HepG2 (cell line): ENCODE measurements around the gene CCDC157. TPM values are rescaled to one million over a fixed set of nuclear protein-coding genes. Genes with fewer than 3 reads are reported as not detected.
A peak's percentile ranks its signal among the peaks of the same experiment; 100 is the strongest.

ENCODE experiments used
- EEA1 ChIP-seq: sonication (generic); formaldehyde crosslinking; IDR thresholded peaks from 2 replicates; pipeline ENCODE4 v1.5.1; 2020; ENCODE audit warnings: mild to moderate bottlenecking, missing genetic modification reagents, borderline replicate concordance
- MAFF ChIP-seq: IDR thresholded peaks from 2 replicates; pipeline ENCODE4 v1.6.1; 2011; ENCODE audit warnings: low read depth, low read length, improper control_type of control experiment
- MXD4 ChIP-seq: IDR thresholded peaks from 2 replicates; pipeline ENCODE4 v1.6.1; 2016; ENCODE audit warnings: mild to moderate bottlenecking, missing biosample characterization, missing genetic modification reagents
- NAIF1 ChIP-seq: sonication (generic); formaldehyde crosslinking; IDR thresholded peaks from 2 replicates; pipeline ENCODE4 v1.5.0; 2020; ENCODE audit warnings: mild to moderate bottlenecking, missing genetic modification reagents, borderline replicate concordance
- NFE2 ChIP-seq: sonication (generic); formaldehyde crosslinking; IDR thresholded peaks from 2 replicates; pipeline ENCODE4 v1.4.0; 2020; ENCODE audit warnings: missing genetic modification reagents
- NR2F6 ChIP-seq, 2 experiments: IDR thresholded peaks; 2 replicates each; pipeline ENCODE4 v1.6.1; 2016; ENCODE audit warnings: antibody characterized with exemption in 1 of 2, mild to moderate bottlenecking in 1 of 2
- RARA ChIP-seq: IDR thresholded peaks from 2 replicates; pipeline ENCODE4 v1.6.1; 2016; ENCODE audit warnings: missing genetic modification reagents, missing compliant biosample characterization
- RCOR2 ChIP-seq: IDR thresholded peaks from 2 replicates; pipeline ENCODE4 v1.6.1; 2016; ENCODE audit warnings: missing biosample characterization, missing genetic modification reagents
- SNAI1 ChIP-seq: sonication (generic); formaldehyde crosslinking; IDR thresholded peaks from 2 replicates; pipeline ENCODE4 v1.5.0; 2020; ENCODE audit warnings: mild to moderate bottlenecking, missing genetic modification reagents, borderline replicate concordance
- ZBTB3 ChIP-seq: sonication (generic); formaldehyde crosslinking; IDR thresholded peaks from 2 replicates; pipeline ENCODE4 v1.4.0; 2020; ENCODE audit warnings: low read depth, mild to moderate bottlenecking, moderate library complexity, missing genetic modification reagents, borderline replicate concordance
- ZBTB42 ChIP-seq: sonication (generic); formaldehyde crosslinking; IDR thresholded peaks from 2 replicates; pipeline ENCODE4 v1.5.0; 2020; ENCODE audit warnings: mild to moderate bottlenecking, missing genetic modification reagents
- ZNF317 ChIP-seq: sonication (generic); formaldehyde crosslinking; IDR thresholded peaks from 2 replicates; pipeline ENCODE4 v1.5.0; 2020; ENCODE audit warnings: mild to moderate bottlenecking, missing genetic modification reagents
- ZNF431 ChIP-seq: sonication (generic); formaldehyde crosslinking; IDR thresholded peaks from 2 replicates; pipeline ENCODE4 v1.9.0; 2022; ENCODE audit warnings: missing genetic modification reagents, low read depth, mild to moderate bottlenecking, borderline replicate concordance
- ZNF879 ChIP-seq: sonication (generic); formaldehyde crosslinking; IDR thresholded peaks from 2 replicates; pipeline ENCODE4 v1.8.1; 2023; ENCODE audit warnings: missing genetic modification reagents
- ZSCAN25 ChIP-seq: sonication (generic); formaldehyde crosslinking; IDR thresholded peaks from 2 replicates; pipeline ENCODE4 v1.8.0; 2022; ENCODE audit warnings: mild to moderate bottlenecking, missing genetic modification reagents
- polyA plus RNA-seq, 8 experiments: library from polyadenylated mRNA; depleted of rRNA in 3 of 8; stranded (reverse) in 7 of 8; unstranded in 1 of 8; fragments of >200 nt; fragmentation: Illumina TruSeq in 4 of 8; extraction: Trizol in 4 of 8; gene quantifications; 2 replicates each; pipeline versions ENCODE4 v1.2.1 to v1.2.3, GENCODE V29; 2011 to 2016; ENCODE audit warnings: low read depth in 4 of 8, missing spikeins in 1 of 8, mixed read lengths in 1 of 8; ENCODE audit not compliant: insufficient read depth in 1 of 8
- total RNA-seq, 5 experiments: library from RNA; depleted of rRNA; stranded (reverse); fragments of >200 nt; fragmentation: Illumina TruSeq; extraction: Trizol; gene quantifications; 2 replicates each; pipeline ENCODE4 v1.2.3, GENCODE V29; 2016; ENCODE audit warnings: low read depth in 1 of 5
- TF ChIP-seq, protein P1 (sequence below): sonication (generic); formaldehyde crosslinking; IDR thresholded peaks from 2 replicates; pipeline ENCODE4 v1.5.0; 2020; ENCODE audit warnings: missing genetic modification reagents
- TF ChIP-seq, protein P2 (sequence below): IDR thresholded peaks from 2 replicates; pipeline ENCODE4 v1.4.0; 2020; ENCODE audit warnings: mild to moderate bottlenecking, missing genetic modification reagents
- TF ChIP-seq, protein P3 (sequence below): sonication (generic); formaldehyde crosslinking; IDR thresholded peaks from 2 replicates; pipeline ENCODE4 v1.5.1; 2020; ENCODE audit warnings: missing genetic modification reagents, mild to moderate bottlenecking, borderline replicate concordance
- TF ChIP-seq, protein P4 (sequence below): fragments of 450-650 bp; IDR thresholded peaks from 2 replicates; pipeline ENCODE4 v1.6.1; 2017

CCDC157 gene
- total and polyA plus RNA-seq, 2 of the 13 experiments (the other 11 are each of a cell fraction or from before 2014, with no cell fraction given), result 1.4 to 1.6 TPM

DNA sequence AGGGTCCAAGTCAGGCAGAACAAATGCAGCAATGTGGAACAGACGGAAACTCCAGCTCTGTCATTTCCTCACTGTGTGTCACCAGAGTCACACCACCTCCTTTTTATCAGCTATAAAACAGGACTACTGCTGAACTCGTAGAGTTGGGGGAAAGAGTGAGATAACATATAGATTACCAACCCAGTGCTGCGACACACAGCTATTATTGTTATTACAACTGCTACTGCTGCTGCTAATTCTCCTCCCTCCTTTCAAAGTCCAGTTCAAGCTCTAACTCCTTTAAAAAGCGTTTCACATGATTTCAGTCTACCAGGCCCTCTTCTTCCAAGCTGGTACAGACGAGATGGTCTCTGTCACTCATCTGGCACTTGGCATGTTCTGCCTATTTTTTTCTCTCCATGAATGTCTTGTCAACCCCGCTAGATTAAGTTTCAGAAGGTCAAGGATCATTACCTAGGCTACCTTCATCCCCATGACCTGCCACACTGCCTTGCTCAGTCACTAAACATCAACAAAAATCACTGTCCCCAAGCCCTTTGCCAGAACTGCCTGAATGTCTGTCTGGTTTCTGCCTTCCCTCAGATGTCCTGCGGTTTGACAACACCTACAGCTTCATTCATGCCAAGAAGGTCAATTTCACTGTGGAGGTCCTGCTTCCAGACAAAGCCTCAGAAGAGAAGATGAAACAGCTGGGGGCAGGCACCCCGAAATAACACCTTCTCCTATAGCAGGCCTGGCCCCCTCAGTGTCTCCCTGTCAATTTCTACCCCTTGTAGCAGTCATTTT is 65.1 kb downstream of the CCDC157 start (continued):
- TF ChIP-seq, protein P1, sequence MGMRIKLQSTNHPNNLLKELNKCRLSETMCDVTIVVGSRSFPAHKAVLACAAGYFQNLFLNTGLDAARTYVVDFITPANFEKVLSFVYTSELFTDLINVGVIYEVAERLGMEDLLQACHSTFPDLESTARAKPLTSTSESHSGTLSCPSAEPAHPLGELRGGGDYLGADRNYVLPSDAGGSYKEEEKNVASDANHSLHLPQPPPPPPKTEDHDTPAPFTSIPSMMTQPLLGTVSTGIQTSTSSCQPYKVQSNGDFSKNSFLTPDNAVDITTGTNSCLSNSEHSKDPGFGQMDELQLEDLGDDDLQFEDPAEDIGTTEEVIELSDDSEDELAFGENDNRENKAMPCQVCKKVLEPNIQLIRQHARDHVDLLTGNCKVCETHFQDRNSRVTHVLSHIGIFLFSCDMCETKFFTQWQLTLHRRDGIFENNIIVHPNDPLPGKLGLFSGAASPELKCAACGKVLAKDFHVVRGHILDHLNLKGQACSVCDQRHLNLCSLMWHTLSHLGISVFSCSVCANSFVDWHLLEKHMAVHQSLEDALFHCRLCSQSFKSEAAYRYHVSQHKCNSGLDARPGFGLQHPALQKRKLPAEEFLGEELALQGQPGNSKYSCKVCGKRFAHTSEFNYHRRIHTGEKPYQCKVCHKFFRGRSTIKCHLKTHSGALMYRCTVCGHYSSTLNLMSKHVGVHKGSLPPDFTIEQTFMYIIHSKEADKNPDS, result 0 out of 2 replicates have a peak, but pooled peaks have one; percentile 33
- TF ChIP-seq MXD4 (CRISPR knock-in tag) (0 out of 2 replicates have a peak, but pooled peaks have one; percentile 43), ZSCAN25 (CRISPR knock-in tag) (peak; percentile 51; the same call in 1 of the 2 replicates), RCOR2 (CRISPR knock-in tag) (no peak), MAFF (no peak), NAIF1 (no peak), RARA (CRISPR knock-in tag) (no peak), EEA1 (CRISPR knock-in tag) (no peak), ZNF879 (CRISPR knock-in tag) (no peak), SNAI1 (CRISPR knock-in tag) (no peak), NR2F6 (IDR thresholded peaks at IDR 0.05) (peak; percentile 16; the same call in 1 of the 2 replicates), NR2F6 (CRISPR knock-in tag; IDR thresholded peaks at IDR 0.05) (peak; percentile 26; the same call in 1 of the 2 replicates), ZBTB3 (CRISPR knock-in tag) (no peak), ZNF431 (CRISPR knock-in tag) (no peak), ZBTB42 (CRISPR knock-in tag) (no peak), ZNF317 (CRISPR knock-in tag) (no peak), NFE2 (CRISPR knock-in tag) (no peak)
- TF ChIP-seq, protein P2, sequence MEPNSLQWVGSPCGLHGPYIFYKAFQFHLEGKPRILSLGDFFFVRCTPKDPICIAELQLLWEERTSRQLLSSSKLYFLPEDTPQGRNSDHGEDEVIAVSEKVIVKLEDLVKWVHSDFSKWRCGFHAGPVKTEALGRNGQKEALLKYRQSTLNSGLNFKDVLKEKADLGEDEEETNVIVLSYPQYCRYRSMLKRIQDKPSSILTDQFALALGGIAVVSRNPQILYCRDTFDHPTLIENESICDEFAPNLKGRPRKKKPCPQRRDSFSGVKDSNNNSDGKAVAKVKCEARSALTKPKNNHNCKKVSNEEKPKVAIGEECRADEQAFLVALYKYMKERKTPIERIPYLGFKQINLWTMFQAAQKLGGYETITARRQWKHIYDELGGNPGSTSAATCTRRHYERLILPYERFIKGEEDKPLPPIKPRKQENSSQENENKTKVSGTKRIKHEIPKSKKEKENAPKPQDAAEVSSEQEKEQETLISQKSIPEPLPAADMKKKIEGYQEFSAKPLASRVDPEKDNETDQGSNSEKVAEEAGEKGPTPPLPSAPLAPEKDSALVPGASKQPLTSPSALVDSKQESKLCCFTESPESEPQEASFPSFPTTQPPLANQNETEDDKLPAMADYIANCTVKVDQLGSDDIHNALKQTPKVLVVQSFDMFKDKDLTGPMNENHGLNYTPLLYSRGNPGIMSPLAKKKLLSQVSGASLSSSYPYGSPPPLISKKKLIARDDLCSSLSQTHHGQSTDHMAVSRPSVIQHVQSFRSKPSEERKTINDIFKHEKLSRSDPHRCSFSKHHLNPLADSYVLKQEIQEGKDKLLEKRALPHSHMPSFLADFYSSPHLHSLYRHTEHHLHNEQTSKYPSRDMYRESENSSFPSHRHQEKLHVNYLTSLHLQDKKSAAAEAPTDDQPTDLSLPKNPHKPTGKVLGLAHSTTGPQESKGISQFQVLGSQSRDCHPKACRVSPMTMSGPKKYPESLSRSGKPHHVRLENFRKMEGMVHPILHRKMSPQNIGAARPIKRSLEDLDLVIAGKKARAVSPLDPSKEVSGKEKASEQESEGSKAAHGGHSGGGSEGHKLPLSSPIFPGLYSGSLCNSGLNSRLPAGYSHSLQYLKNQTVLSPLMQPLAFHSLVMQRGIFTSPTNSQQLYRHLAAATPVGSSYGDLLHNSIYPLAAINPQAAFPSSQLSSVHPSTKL, result peak; percentile 55; the same call in 1 of the 2 replicates
- TF ChIP-seq, protein P3, sequence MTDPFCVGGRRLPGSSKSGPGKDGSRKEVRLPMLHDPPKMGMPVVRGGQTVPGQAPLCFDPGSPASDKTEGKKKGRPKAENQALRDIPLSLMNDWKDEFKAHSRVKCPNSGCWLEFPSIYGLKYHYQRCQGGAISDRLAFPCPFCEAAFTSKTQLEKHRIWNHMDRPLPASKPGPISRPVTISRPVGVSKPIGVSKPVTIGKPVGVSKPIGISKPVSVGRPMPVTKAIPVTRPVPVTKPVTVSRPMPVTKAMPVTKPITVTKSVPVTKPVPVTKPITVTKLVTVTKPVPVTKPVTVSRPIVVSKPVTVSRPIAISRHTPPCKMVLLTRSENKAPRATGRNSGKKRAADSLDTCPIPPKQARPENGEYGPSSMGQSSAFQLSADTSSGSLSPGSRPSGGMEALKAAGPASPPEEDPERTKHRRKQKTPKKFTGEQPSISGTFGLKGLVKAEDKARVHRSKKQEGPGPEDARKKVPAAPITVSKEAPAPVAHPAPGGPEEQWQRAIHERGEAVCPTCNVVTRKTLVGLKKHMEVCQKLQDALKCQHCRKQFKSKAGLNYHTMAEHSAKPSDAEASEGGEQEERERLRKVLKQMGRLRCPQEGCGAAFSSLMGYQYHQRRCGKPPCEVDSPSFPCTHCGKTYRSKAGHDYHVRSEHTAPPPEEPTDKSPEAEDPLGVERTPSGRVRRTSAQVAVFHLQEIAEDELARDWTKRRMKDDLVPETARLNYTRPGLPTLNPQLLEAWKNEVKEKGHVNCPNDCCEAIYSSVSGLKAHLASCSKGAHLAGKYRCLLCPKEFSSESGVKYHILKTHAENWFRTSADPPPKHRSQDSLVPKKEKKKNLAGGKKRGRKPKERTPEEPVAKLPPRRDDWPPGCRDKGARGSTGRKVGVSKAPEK (CRISPR knock-in tag), result no peak
- TF ChIP-seq, protein P4, sequence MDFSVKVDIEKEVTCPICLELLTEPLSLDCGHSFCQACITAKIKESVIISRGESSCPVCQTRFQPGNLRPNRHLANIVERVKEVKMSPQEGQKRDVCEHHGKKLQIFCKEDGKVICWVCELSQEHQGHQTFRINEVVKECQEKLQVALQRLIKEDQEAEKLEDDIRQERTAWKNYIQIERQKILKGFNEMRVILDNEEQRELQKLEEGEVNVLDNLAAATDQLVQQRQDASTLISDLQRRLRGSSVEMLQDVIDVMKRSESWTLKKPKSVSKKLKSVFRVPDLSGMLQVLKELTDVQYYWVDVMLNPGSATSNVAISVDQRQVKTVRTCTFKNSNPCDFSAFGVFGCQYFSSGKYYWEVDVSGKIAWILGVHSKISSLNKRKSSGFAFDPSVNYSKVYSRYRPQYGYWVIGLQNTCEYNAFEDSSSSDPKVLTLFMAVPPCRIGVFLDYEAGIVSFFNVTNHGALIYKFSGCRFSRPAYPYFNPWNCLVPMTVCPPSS, result no peak
